AG09309 (cell line): Measurements from ENCODE around the gene ING5.

Experiments used
- DNase-seq: peaks from one replicate; pipeline ENCODE4 v3.0.0-alpha.2; 2010; ENCODE audit warnings: low read depth
- H3K4me3 ChIP-seq: 2 replicates; pipeline ENCODE4 v1.5.1; 2011; ENCODE audit warnings: mild to moderate bottlenecking, low read depth, low read length, moderate library complexity; ENCODE audit not compliant: control insufficient read depth
- CTCF ChIP-seq: IDR thresholded peaks from 2 replicates; pipeline ENCODE4 v1.5.1; 2011; ENCODE audit warnings: mild to moderate bottlenecking, low read depth, low read length, inconsistent platforms; ENCODE audit not compliant: insufficient read depth, control insufficient read depth; ENCODE audit errors: missing control alignments

Gene ING5

GRCh38 chr2:241770936-241771285, 69.1 kb downstream of the ING5 start:
- no peak for TF ChIP-seq CTCF
- no peak for DNase-seq
- H3K4me3 ChIP-seq, result no peak overlapping the region

GRCh38 chr2:241771286-241772062, 69.6 kb downstream of the ING5 start:
- TF ChIP-seq CTCF, result no peak
- no peak overlapping the region for H3K4me3 ChIP-seq
- no peak for DNase-seq

GRCh38 chr2:241772063-241772499, 70.2 kb downstream of the ING5 start:
- TF ChIP-seq CTCF, result no peak
- no peak for DNase-seq
- no peak overlapping the region for H3K4me3 ChIP-seq

- H3K4me3 ChIP-seq, result no peak overlapping the region
- no peak for DNase-seq
- TF ChIP-seq CTCF, result no peak
These were observed 71.9 kb downstream of the ING5 start for GRCh38 chr2:241773511-241774418.

GRCh38 chr2:241774419-241775222, 72.8 kb downstream of the ING5 start:
- TF ChIP-seq CTCF, result no peak
- no peak overlapping the region; the same call in 1 of the 2 replicates for H3K4me3 ChIP-seq
- peak; percentile 34 for DNase-seq
